ENCODE measurements around the gene ADM.

- TF ChIP-seq ARNT (IDR thresholded peaks at IDR 0.05) (no peak), FOXK2 (IDR thresholded peaks at IDR 0.05) (no peak), NFRKB (IDR thresholded peaks at IDR 0.05) (no peak), FOXA1 (IDR thresholded peaks at IDR 0.05) (no peak), BHLHE40 (IDR thresholded peaks at IDR 0.05; ENCODE audit: borderline replicate concordance) (no peak), TARDBP (IDR thresholded peaks at IDR 0.05) (no peak), LEF1 (IDR thresholded peaks at IDR 0.05; ENCODE audit: borderline replicate concordance) (no peak)
Measured at GRCh38 chr11:10310301-10310841, 5.5 kb downstream of the ADM start.

Data from HEK293T (cell line).